H1 (cell line): ENCODE results near the gene ZNF575.

Source experiments
- ASH2L ChIP-seq: fragments of 200-600, 300-600 bp; sonication (generic); IDR thresholded peaks from one replicate; pipeline ENCODE4 v1.7.1; 2017; ENCODE audit warnings: low read length
- CTCF ChIP-seq, 3 experiments: IDR thresholded peaks; 1 replicate in 2 of 3; 2 replicates in 1 of 3; pipeline versions ENCODE4 v1.5.1 to v1.6.1; 2011; ENCODE audit warnings: low read length in 3 of 3, mild to moderate bottlenecking in 3 of 3, inconsistent platforms in 2 of 3, low read depth in 1 of 3, moderate library complexity in 1 of 3; ENCODE audit not compliant: insufficient read depth in 1 of 3; ENCODE audit errors: control extremely low read depth in 1 of 3
- EGR1 ChIP-seq: IDR thresholded peaks from 2 replicates; pipeline ENCODE4 v1.6.1; 2011; ENCODE audit warnings: low read depth, low read length, borderline replicate concordance
- HDAC2 ChIP-seq, 2 experiments: fragments of 300-600 bp in 1 of 2; sonication (generic) in 1 of 2; IDR thresholded peaks; 2 replicates each; pipeline ENCODE4 v1.6.1; 2011 to 2012; ENCODE audit warnings: low read depth in 2 of 2, low read length in 2 of 2, mild to moderate bottlenecking in 2 of 2, moderate library complexity in 2 of 2, borderline replicate concordance in 1 of 2, inconsistent platforms in 1 of 2
- JUND ChIP-seq: IDR thresholded peaks from 2 replicates; pipeline ENCODE4 v1.6.1; 2011; ENCODE audit warnings: mild to moderate bottlenecking, improper control_type of control experiment, low read length
- KDM4A ChIP-seq: IDR thresholded peaks from one replicate; pipeline ENCODE4 v1.7.1; 2012; ENCODE audit warnings: low read depth, mild to moderate bottlenecking, moderate library complexity, low read length, inconsistent platforms; ENCODE audit not compliant: severe bottlenecking
- POLR2A ChIP-seq, 2 experiments: IDR thresholded peaks; 1 replicate in 1 of 2; 2 replicates in 1 of 2; pipeline ENCODE4 v1.6.1; 2011; ENCODE audit warnings: low read depth in 2 of 2, low read length in 2 of 2, mild to moderate bottlenecking in 2 of 2; ENCODE audit errors: control extremely low read depth in 1 of 2
- RXRA ChIP-seq: IDR thresholded peaks from 2 replicates; pipeline ENCODE4 v1.6.1; 2011; ENCODE audit warnings: low read depth, mild to moderate bottlenecking, low read length, moderate library complexity; ENCODE audit not compliant: insufficient read depth
- TAF1 ChIP-seq: IDR thresholded peaks from 2 replicates; pipeline ENCODE4 v1.6.1; 2011; ENCODE audit warnings: mild to moderate bottlenecking, low read depth, low read length
- TEAD4 ChIP-seq: IDR thresholded peaks from 2 replicates; pipeline ENCODE4 v1.6.1; 2012; ENCODE audit warnings: low read depth, low read length, inconsistent platforms, mixed read lengths
- TF ChIP-seq, protein P1 (sequence below): IDR thresholded peaks from 2 replicates; pipeline ENCODE4 v1.6.1; 2011; ENCODE audit warnings: low read depth, mild to moderate bottlenecking, low read length; ENCODE audit not compliant: insufficient read depth

- no peak for TF ChIP-seq RXRA
- TF ChIP-seq JUND: no peak
- no peak for TF ChIP-seq TAF1
- no peak for TF ChIP-seq POLR2A (IDR thresholded peaks at IDR 0.05; ENCODE audit: control extremely low read depth in 1 of 2, low read depth in 2 of 2, low read length in 2 of 2)
- TF ChIP-seq, protein P1, sequence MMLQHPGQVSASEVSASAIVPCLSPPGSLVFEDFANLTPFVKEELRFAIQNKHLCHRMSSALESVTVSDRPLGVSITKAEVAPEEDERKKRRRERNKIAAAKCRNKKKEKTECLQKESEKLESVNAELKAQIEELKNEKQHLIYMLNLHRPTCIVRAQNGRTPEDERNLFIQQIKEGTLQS: no peak
- TF ChIP-seq ASH2L: no peak
- no peak for TF ChIP-seq KDM4A
- no peak for TF ChIP-seq EGR1
- TF ChIP-seq CTCF (IDR thresholded peaks at IDR 0.05; ENCODE audit: control extremely low read depth in 1 of 3, insufficient read depth in 1 of 3, low read depth in 1 of 3, low read length in 3 of 3): no peak
- no peak for TF ChIP-seq HDAC2 (IDR thresholded peaks at IDR 0.05; ENCODE audit: borderline replicate concordance in 1 of 2, low read depth in 2 of 2, low read length in 2 of 2)
- TF ChIP-seq TEAD4: no peak
These were observed 48.5 kb downstream of the ZNF575 start for GRCh38 chr19:43581467-43581866.
